Lung (tissue), 12 donors: ENCODE results near the gene FAM222B. TPM values are rescaled to one million over a fixed set of nuclear protein-coding genes. Genes with fewer than 3 reads are reported as not detected.

Source experiments
- ATAC-seq: fragments of 200-7000 bp; cut with Tn5 transposase; one replicate; pipeline ENCODE4 v1.9.1; 2020; ENCODE audit warnings: moderate number of reproducible peaks; ENCODE audit not compliant: insufficient read depth, low FRiP score
- DNase-seq, 3 donors: peaks; one replicate each; pipeline ENCODE4 v3.0.0-alpha.2; 2013 to 2017
- H3K27ac ChIP-seq, 2 donors: one replicate each; pipeline ENCODE4 v1.5.1; 2013; ENCODE audit warnings: mild to moderate bottlenecking in 2 of 2, moderate library complexity in 2 of 2, control low read depth in 1 of 2, inconsistent platforms in 1 of 2, low read depth in 1 of 2, low read length in 1 of 2
- H3K27me3 ChIP-seq, 3 donors: one replicate each; pipeline ENCODE4 v1.5.1; 2013; ENCODE audit warnings: low read length in 2 of 3; ENCODE audit not compliant: control insufficient read depth in 3 of 3, insufficient read depth in 3 of 3
- H3K36me3 ChIP-seq, 4 donors: one replicate each; pipeline ENCODE4 v1.5.1; 2013; ENCODE audit warnings: low read length in 4 of 4, mild to moderate bottlenecking in 1 of 4, moderate library complexity in 1 of 4; ENCODE audit not compliant: control insufficient read depth in 4 of 4, insufficient read depth in 4 of 4
- H3K4me1 ChIP-seq, 5 donors: one replicate each; pipeline ENCODE4 v1.5.1; 2013; ENCODE audit warnings: low read length in 5 of 5, mild to moderate bottlenecking in 2 of 5, moderate library complexity in 1 of 5; ENCODE audit not compliant: control insufficient read depth in 5 of 5, insufficient read depth in 5 of 5
- H3K4me3 ChIP-seq: one replicate; pipeline ENCODE4 v1.5.1; 2013; ENCODE audit warnings: mild to moderate bottlenecking, control low read depth, moderate library complexity
- H3K9ac ChIP-seq, 2 donors: one replicate each; pipeline ENCODE4 v1.5.1; 2013; ENCODE audit warnings: low read length in 2 of 2, control low read depth in 1 of 2; ENCODE audit not compliant: insufficient read depth in 1 of 2
- H3K9me3 ChIP-seq, 4 donors: one replicate each; pipeline ENCODE4 v1.5.1; 2013; ENCODE audit warnings: low read length in 3 of 4, mild to moderate bottlenecking in 1 of 4, moderate library complexity in 1 of 4; ENCODE audit not compliant: control insufficient read depth in 4 of 4, insufficient read depth in 3 of 4
- CTCF ChIP-seq: IDR thresholded peaks from 2 replicates; pipeline ENCODE4 v1.5.1; 2012; ENCODE audit warnings: mild to moderate bottlenecking; ENCODE audit errors: control extremely low read depth, extremely low read depth
- WGBS, 2 donors: extraction: QIAGEN DNeasy Blood & Tissue Kit; methylation state at CpG; one replicate each; pipeline ENCODE4 v1.1.7; 2013; 5-methylcytosine and 5-hydroxymethylcytosine counted together
- polyA plus RNA-seq, 2 donors: library from polyadenylated mRNA; stranded (reverse); fragments of 200-250 nt; gene quantifications; one replicate each; pipeline ENCODE4 v1.2.1, GENCODE V29; 2013
- total RNA-seq, 2 donors: library from RNA; depleted of rRNA in 1 of 2; stranded (reverse); fragments of >200 nt in 1 of 2; gene quantifications; one replicate each; pipeline ENCODE4 v1.2.1, GENCODE V29; 2014 to 2021
- donor health status: control.
- donor health status: control.
- donor health status: Bipolar disorder and iron deficiency.
- donor health status: healthy.
- donor health status: DM: yes; HTN: yes; CAD: no.

The FAM222B gene
- total and polyA plus RNA-seq, 4 donors = 8.3 to 17.7 (median 9.2) TPM

- Histone ChIP-seq H3K27ac (no peak overlapping the region), H3K9me3 (no peaks in the 10 kb centered on the region), H3K4me1 (no peaks in the 10 kb centered on the region), H3K36me3 (peaks cover 3 to 28% (median 23%) of the 10 kb centered on the region in 4 donors), H3K9ac (no peak overlapping the region), H3K27me3 (no peaks in the 10 kb centered on the region), H3K4me3 (no peak overlapping the region)
- DNase-seq (no peak), ATAC-seq (no peak)
- 98% methylated on average over 3 of the region's 3 CpGs for WGBS, 2 donors
- no peak for TF ChIP-seq CTCF
These were observed 20.0 kb upstream of the FAM222B start for GRCh38 chr17:28862561-28862960.

- 81 to 82% methylated on average over 8 of the region's 8 CpGs for whole genome bisulfite sequencing, 2 donors
- Histone ChIP-seq H3K36me3 (peaks cover 3 to 28% (median 23%) of the 10 kb centered on the region in 4 donors), H3K4me3 (no peak overlapping the region), H3K27ac (no peak overlapping the region), H3K4me1 (no peaks in the 10 kb centered on the region), H3K9ac (no peak overlapping the region), H3K27me3 (no peaks in the 10 kb centered on the region), H3K9me3 (no peaks in the 10 kb centered on the region)
- TF ChIP-seq CTCF = no peak
- DNase-seq = no peak
- no peak for ATAC-seq
These were observed 19.0 kb upstream of the FAM222B start for GRCh38 chr17:28861393-28862203.

GRCh38 chr17:28860363-28860808 lies 17.8 kb upstream of the FAM222B start:
- peaks cover 3 to 30% (median 27%) of the 10 kb centered on the region in 4 donors for H3K36me3 ChIP-seq
- H3K27me3 ChIP-seq = no peaks in the 10 kb centered on the region
- H3K27ac ChIP-seq = no peak overlapping the region
- no peaks in the 10 kb centered on the region for H3K9me3 ChIP-seq
- WGBS, 2 donors = 94 to 98% methylated on average over 4 of the region's 4 CpGs
- H3K4me1 ChIP-seq = peaks cover 0 to 5% (median 0%) of the 10 kb centered on the region in 5 donors
- DNase-seq (no peak), ATAC-seq (no peak)
- H3K4me3 ChIP-seq = no peak overlapping the region
- TF ChIP-seq CTCF = no peak
- no peak overlapping the region for H3K9ac ChIP-seq
